HG03460 (cell line): ENCODE data around the gene PTPN20.

Experiments used
- ATAC-seq: cut with Tn5 transposase; IDR thresholded peaks from one replicate; pipeline ENCODE4 v1.9.1; 2021; ENCODE audit not compliant: unreplicated experiment

Gene PTPN20

GRCh38 chr10:47046321-47047126 is 135.3 kb downstream of the PTPN20 start:
- ATAC-seq = no peak

- no peak for ATAC-seq
Measured at GRCh38 chr10:47047127-47047504, 135.9 kb downstream of the PTPN20 start.

- no peak for ATAC-seq
Measured at GRCh38 chr10:47047577-47048525, 136.6 kb downstream of the PTPN20 start.

- no peak for ATAC-seq
Measured at GRCh38 chr10:47048526-47048905, 137.3 kb downstream of the PTPN20 start.

GRCh38 chr10:47049056-47049851 is 138.0 kb downstream of the PTPN20 start:
- ATAC-seq = no peak

GRCh38 chr10:47049906-47050305 is 138.7 kb downstream of the PTPN20 start:
- no peak for ATAC-seq

GRCh38 chr10:47050618-47051455 is 139.6 kb downstream of the PTPN20 start:
- no peak for ATAC-seq

- ATAC-seq = no peak
Measured at GRCh38 chr10:47051741-47052238, 140.6 kb downstream of the PTPN20 start.
